MCF 10A (cell line): ENCODE data around the gene TMCO4. TPM values are rescaled to one million over a fixed set of nuclear protein-coding genes. Genes with fewer than 3 reads are reported as not detected.

Experiments
- BruUV-seq: library from RNA; stranded (reverse); fragments of 400-500 nt; replicated peaks from 2 replicates; lab custom pipeline; 2021; lab: Mats Ljungman, UMichigan
- CTCF ChIA-PET: fragments of 300-600 bp; sonication (Branson Sonifier 250); formaldehyde crosslinking; extraction: SDS; loops from one replicate; lab custom pipeline; 2021; ENCODE audit warnings: antibody characterized with exemption, inconsistent platforms; lab: Yijun Ruan, JAX
- POLR2A ChIA-PET: fragments of 300-600, 350-650 bp; sonication (Branson Sonifier 250); formaldehyde crosslinking; extraction: SDS; loops from one replicate; lab custom pipeline; 2020; ENCODE audit warnings: antibody characterized with exemption, inconsistent platforms; lab: Yijun Ruan, JAX
- DNase-seq: peaks from one replicate; pipeline ENCODE4 v3.0.0-alpha.2; 2018; ENCODE audit not compliant: unreplicated experiment
- H3K27ac Mint-ChIP-seq: one replicate; pipeline ENCODE4 v1.8.0; 2022; ENCODE audit warnings: mild to moderate bottlenecking, low read depth, mixed read lengths; ENCODE audit not compliant: unreplicated experiment
- H3K27me3 Mint-ChIP-seq: one replicate; pipeline ENCODE4 v1.8.0; 2022; ENCODE audit warnings: mixed read lengths; ENCODE audit not compliant: insufficient read depth, unreplicated experiment
- H3K36me3 Mint-ChIP-seq: one replicate; pipeline ENCODE4 v1.8.0; 2022; ENCODE audit warnings: mild to moderate bottlenecking, moderate library complexity, mixed read lengths; ENCODE audit not compliant: insufficient read depth, unreplicated experiment
- H3K4me1 Mint-ChIP-seq: one replicate; pipeline ENCODE4 v1.8.0; 2022; ENCODE audit warnings: mixed read lengths; ENCODE audit not compliant: insufficient read depth, unreplicated experiment
- H3K4me3 Mint-ChIP-seq: one replicate; pipeline ENCODE4 v1.8.0; 2022; ENCODE audit warnings: mild to moderate bottlenecking, moderate library complexity, mixed read lengths; ENCODE audit not compliant: unreplicated experiment
- H3K9me3 Mint-ChIP-seq: one replicate; pipeline ENCODE4 v1.8.0; 2022; ENCODE audit warnings: mixed read lengths; ENCODE audit not compliant: unreplicated experiment
- CTCF ChIP-seq: fragments of 200-600 bp; IDR thresholded peaks from one replicate; pipeline ENCODE4 v1.8.0; 2022; ENCODE audit warnings: antibody characterized with exemption, mild to moderate bottlenecking; ENCODE audit not compliant: unreplicated experiment
- intact Hi-C: fragments of 100-400 bp; cut with micrococcal nuclease; formaldehyde crosslinking; loops from 2 replicates; pipeline ENCODE4 v1.14.1; 2022
- total RNA-seq: library from RNA; stranded (reverse); gene quantifications from 2 replicates; pipeline ENCODE4 v1.2.3, GENCODE V29; 2022

TMCO4 gene
- total RNA-seq, 1 experiment from 2014 or later = 20.5 TPM

GRCh38 chr1:19785660-19786059, 14.1 kb downstream of the TMCO4 start:
- Mint-ChIP-seq H3K36me3 (peaks cover 37% of the 10 kb centered on the region), H3K4me1 (peaks cover 8% of the 10 kb centered on the region), H3K27me3 (no peaks in the 10 kb centered on the region), H3K9me3 (no peaks in the 10 kb centered on the region), H3K4me3 (no peak overlapping the region), H3K27ac (no peak overlapping the region)
- no peak for TF ChIP-seq CTCF
- ChIA-PET CTCF (interaction anchor here (0.6 to 0.7 kb wide), 2 partner anchors 11 to 899 kb away, joined by 3 to 4 read pairs; no protein-coding TSS in a partner anchor), POLR2A (interaction anchor here (1.3 kb wide), 1 partner anchor 35 kb away, joined by 5 read pairs; no protein-coding TSS in a partner anchor)
- no TSS peak for BruUV-seq
- no peak for DNase-seq
- intact Hi-C loops = no loop called here

- no peaks in the 10 kb centered on the region for H3K27me3 Mint-ChIP-seq
- H3K27ac Mint-ChIP-seq = no peak overlapping the region
- no peak overlapping the region for H3K4me3 Mint-ChIP-seq
- no peak for TF ChIP-seq CTCF
- no peak for DNase-seq
- peaks cover 41% of the 10 kb centered on the region for H3K36me3 Mint-ChIP-seq
- no peaks in the 10 kb centered on the region for H3K4me1 Mint-ChIP-seq
- CTCF ChIA-PET = no interaction called here
- intact Hi-C loops = no loop called here
- POLR2A ChIA-PET = no interaction called here
- no peaks in the 10 kb centered on the region for H3K9me3 Mint-ChIP-seq
- no TSS peak for BruUV-seq
Observed at GRCh38 chr1:19780267-19780877, 19.3 kb downstream of the TMCO4 start.

GRCh38 chr1:19776933-19777332, 22.8 kb downstream of the TMCO4 start:
- H3K27me3 Mint-ChIP-seq = no peaks in the 10 kb centered on the region
- ChIA-PET CTCF (no interaction called here), POLR2A (interaction anchor here (0.9 kb wide), 1 partner anchor 36 kb away, joined by 3 read pairs; no protein-coding TSS in a partner anchor)
- no peak overlapping the region for H3K4me3 Mint-ChIP-seq
- no TSS peak for BruUV-seq
- intact Hi-C loops = no loop called here
- TF ChIP-seq CTCF = no peak
- no peaks in the 10 kb centered on the region for H3K4me1 Mint-ChIP-seq
- DNase-seq = no peak
- no peak overlapping the region for H3K27ac Mint-ChIP-seq
- peaks cover 34% of the 10 kb centered on the region for H3K36me3 Mint-ChIP-seq
- H3K9me3 Mint-ChIP-seq = no peaks in the 10 kb centered on the region

- Mint-ChIP-seq H3K4me1 (no peaks in the 10 kb centered on the region), H3K27me3 (no peaks in the 10 kb centered on the region), H3K4me3 (no peak overlapping the region), H3K36me3 (peaks cover 34% of the 10 kb centered on the region), H3K9me3 (no peaks in the 10 kb centered on the region), H3K27ac (no peak overlapping the region)
- TF ChIP-seq CTCF = no peak
- intact Hi-C loops = no loop called here
- ChIA-PET CTCF (no interaction called here), POLR2A (no interaction called here)
- no peak for DNase-seq
- no TSS peak for BruUV-seq
Observed at GRCh38 chr1:19776287-19776686, 23.4 kb downstream of the TMCO4 start.
